K562 (cell line): ENCODE measurements around the gene HDHD3.

Experiments
- FOSL1 ChIP-seq: fragments of 200-800 bp; sonication (Bioruptor generic); conservative IDR thresholded peaks from 2 replicates; pipeline ENCODE4 v1.6.1; 2016; ENCODE audit warnings: missing genetic modification characterization, missing compliant biosample characterization
- MAFF ChIP-seq: IDR thresholded peaks from 2 replicates; pipeline ENCODE4 v1.6.1; 2012; ENCODE audit warnings: low read length, improper control_type of control experiment
- RNF2 ChIP-seq: sonication (generic); IDR thresholded peaks from 2 replicates; pipeline ENCODE4 v1.6.1; 2016
- ZBTB1 ChIP-seq: sonication (generic); formaldehyde crosslinking; IDR thresholded peaks from 2 replicates; pipeline ENCODE4 v1.8.1; 2023; ENCODE audit warnings: missing genetic modification reagents, low read depth, mild to moderate bottlenecking, borderline replicate concordance
- TF ChIP-seq, protein P1 (sequence below): sonication (generic); formaldehyde crosslinking; IDR thresholded peaks from 2 replicates; pipeline ENCODE4 v1.8.0; 2022; ENCODE audit warnings: mild to moderate bottlenecking, missing genetic modification reagents, borderline replicate concordance

DNA sequence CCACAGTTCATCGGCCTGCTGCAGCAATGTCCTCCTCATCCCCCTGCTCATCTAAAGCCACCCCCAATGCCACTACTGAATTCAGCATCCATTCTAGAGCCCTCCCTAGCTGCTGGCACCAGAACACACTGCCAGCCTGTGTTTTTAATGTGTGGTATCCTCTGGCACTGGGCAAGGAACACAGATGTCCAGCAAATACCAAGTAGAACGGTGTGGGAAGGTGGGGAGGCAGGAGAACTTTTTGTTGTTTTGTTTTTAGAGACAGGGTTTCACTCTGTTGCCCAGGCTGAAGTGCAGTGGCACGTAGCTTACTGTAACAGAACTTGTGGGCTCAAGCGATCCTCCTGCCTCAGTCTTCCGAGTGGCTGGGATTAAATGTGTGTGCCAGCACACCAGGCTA, 4.7 kb downstream of the HDHD3 start:
- TF ChIP-seq MAFF = no peak
- TF ChIP-seq RNF2 = no peak
- TF ChIP-seq, protein P1, sequence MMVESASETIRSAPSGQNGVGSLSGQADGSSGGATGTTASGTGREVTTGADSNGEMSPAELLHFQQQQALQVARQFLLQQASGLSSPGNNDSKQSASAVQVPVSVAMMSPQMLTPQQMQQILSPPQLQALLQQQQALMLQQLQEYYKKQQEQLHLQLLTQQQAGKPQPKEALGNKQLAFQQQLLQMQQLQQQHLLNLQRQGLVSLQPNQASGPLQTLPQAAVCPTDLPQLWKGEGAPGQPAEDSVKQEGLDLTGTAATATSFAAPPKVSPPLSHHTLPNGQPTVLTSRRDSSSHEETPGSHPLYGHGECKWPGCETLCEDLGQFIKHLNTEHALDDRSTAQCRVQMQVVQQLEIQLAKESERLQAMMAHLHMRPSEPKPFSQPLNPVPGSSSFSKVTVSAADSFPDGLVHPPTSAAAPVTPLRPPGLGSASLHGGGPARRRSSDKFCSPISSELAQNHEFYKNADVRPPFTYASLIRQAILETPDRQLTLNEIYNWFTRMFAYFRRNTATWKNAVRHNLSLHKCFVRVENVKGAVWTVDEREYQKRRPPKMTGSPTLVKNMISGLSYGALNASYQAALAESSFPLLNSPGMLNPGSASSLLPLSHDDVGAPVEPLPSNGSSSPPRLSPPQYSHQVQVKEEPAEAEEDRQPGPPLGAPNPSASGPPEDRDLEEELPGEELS = no peak
- TF ChIP-seq ZBTB1 (CRISPR knock-in tag) = no peak
- TF ChIP-seq FOSL1 (tag) = no peak
